GM23248 (cell line): ENCODE measurements around the gene ABLIM1.

ENCODE experiments used
- EZH2 ChIP-seq: fragments of 200-600 bp; sonication (generic); IDR thresholded peaks from 2 replicates; pipeline ENCODE4 v1.6.1; 2018; ENCODE audit warnings: antibody characterized with exemption, mild to moderate bottlenecking; ENCODE audit not compliant: insufficient read depth, poor library complexity, severe bottlenecking
- EZH2phosphoT487 ChIP-seq: fragments of 200-600 bp; sonication (generic); IDR thresholded peaks from 2 replicates; pipeline ENCODE4 v1.6.1; 2018; ENCODE audit warnings: antibody characterized with exemption, moderate library complexity, mild to moderate bottlenecking, low read depth; ENCODE audit not compliant: insufficient read depth

GRCh38 chr10:114420811-114421485 is 237.1 kb downstream of the ABLIM1 start:
- TF ChIP-seq EZH2: no peak
- TF ChIP-seq EZH2phosphoT487: no peak
